ENCODE results near the gene ELMO1. TPM values are rescaled to one million over a fixed set of nuclear protein-coding genes. Genes with fewer than 3 reads are reported as not detected.

Gene ELMO1
- total and polyA plus RNA-seq, 4 donors, result 6.7 to 51.5 (median 14.8) TPM

DNA sequence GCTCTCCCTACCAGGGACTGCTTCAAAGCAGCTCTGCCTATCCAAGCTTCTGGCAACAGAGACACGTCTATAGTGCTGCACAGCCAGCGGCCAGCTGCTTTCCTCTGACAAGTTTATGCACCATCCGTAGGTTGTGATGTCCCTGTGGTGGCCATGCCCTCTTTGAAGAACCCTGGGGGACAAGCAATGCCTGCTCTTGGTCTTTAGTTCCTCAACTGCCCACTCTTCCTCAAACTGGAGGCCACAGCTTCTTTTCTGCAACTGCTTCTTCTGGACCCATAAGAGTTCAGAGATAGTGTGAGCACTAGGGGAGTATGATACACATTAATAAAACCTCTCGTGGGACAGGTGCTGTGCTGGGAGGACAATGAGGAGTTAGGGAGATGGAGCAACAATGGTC is 164.9 kb downstream of the ELMO1 start (continued):
- TF ChIP-seq, protein P1, sequence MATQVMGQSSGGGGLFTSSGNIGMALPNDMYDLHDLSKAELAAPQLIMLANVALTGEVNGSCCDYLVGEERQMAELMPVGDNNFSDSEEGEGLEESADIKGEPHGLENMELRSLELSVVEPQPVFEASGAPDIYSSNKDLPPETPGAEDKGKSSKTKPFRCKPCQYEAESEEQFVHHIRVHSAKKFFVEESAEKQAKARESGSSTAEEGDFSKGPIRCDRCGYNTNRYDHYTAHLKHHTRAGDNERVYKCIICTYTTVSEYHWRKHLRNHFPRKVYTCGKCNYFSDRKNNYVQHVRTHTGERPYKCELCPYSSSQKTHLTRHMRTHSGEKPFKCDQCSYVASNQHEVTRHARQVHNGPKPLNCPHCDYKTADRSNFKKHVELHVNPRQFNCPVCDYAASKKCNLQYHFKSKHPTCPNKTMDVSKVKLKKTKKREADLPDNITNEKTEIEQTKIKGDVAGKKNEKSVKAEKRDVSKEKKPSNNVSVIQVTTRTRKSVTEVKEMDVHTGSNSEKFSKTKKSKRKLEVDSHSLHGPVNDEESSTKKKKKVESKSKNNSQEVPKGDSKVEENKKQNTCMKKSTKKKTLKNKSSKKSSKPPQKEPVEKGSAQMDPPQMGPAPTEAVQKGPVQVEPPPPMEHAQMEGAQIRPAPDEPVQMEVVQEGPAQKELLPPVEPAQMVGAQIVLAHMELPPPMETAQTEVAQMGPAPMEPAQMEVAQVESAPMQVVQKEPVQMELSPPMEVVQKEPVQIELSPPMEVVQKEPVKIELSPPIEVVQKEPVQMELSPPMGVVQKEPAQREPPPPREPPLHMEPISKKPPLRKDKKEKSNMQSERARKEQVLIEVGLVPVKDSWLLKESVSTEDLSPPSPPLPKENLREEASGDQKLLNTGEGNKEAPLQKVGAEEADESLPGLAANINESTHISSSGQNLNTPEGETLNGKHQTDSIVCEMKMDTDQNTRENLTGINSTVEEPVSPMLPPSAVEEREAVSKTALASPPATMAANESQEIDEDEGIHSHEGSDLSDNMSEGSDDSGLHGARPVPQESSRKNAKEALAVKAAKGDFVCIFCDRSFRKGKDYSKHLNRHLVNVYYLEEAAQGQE (IDR thresholded peaks at IDR 0.05), result no peak
- TF ChIP-seq, protein P2, sequence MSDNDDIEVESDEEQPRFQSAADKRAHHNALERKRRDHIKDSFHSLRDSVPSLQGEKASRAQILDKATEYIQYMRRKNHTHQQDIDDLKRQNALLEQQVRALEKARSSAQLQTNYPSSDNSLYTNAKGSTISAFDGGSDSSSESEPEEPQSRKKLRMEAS (IDR thresholded peaks at IDR 0.05), result no peak

DNA sequence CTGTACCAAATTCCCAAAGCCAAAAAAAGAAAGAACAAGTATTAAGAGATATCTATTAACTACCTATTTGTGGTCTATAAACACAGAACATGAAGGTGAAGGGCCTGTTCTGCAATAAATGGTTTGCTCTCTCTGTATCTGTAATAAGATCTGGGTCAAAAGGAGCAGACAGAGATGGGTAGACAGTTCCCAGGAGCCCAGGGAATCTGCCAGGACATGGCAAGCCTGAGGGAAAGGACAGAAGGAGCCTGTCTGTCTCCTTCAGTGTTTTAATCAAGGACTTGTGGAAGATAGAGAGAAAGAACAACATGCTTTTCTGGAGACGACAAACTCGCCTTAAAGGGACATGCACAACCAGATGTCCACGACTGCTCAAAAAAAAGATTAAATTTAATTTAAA is 165.7 kb downstream of the ELMO1 start:
- TF ChIP-seq, protein P3, sequence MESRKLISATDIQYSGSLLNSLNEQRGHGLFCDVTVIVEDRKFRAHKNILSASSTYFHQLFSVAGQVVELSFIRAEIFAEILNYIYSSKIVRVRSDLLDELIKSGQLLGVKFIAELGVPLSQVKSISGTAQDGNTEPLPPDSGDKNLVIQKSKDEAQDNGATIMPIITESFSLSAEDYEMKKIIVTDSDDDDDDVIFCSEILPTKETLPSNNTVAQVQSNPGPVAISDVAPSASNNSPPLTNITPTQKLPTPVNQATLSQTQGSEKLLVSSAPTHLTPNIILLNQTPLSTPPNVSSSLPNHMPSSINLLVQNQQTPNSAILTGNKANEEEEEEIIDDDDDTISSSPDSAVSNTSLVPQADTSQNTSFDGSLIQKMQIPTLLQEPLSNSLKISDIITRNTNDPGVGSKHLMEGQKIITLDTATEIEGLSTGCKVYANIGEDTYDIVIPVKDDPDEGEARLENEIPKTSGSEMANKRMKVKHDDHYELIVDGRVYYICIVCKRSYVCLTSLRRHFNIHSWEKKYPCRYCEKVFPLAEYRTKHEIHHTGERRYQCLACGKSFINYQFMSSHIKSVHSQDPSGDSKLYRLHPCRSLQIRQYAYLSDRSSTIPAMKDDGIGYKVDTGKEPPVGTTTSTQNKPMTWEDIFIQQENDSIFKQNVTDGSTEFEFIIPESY (IDR thresholded peaks at IDR 0.05), result no peak
- no peak for TF ChIP-seq FOXA1 (IDR thresholded peaks at IDR 0.05)
- no peak for TF ChIP-seq RAD21 (IDR thresholded peaks at IDR 0.05)
- TF ChIP-seq EGR1 (IDR thresholded peaks at IDR 0.05; ENCODE audit: low read depth in 2 of 2), result no peak
- no peak for TF ChIP-seq JUND (IDR thresholded peaks at IDR 0.05)
- TF ChIP-seq RXRA (IDR thresholded peaks at IDR 0.05), result no peak
- Histone ChIP-seq H3K4me1 (ENCODE audit: control insufficient read depth in 4 of 4, insufficient read depth in 4 of 4, low read length in 3 of 4) (peaks cover 4 to 27% (median 17%) of the 10 kb centered on the region in 4 donors), H3K9me3 (ENCODE audit: control insufficient read depth in 4 of 4, low read length in 3 of 4) (no peaks in the 10 kb centered on the region), H3K9ac (ENCODE audit: low read depth in 1 of 2, low read length in 2 of 2) (no peak overlapping the region), H3K36me3 (ENCODE audit: control insufficient read depth in 4 of 4, insufficient read depth in 3 of 4, low read depth in 1 of 4, low read length in 3 of 4) (no peaks in the 10 kb centered on the region), H3K27ac (ENCODE audit: low read depth in 1 of 2, low read length in 2 of 2) (no peak overlapping the region), H3K27me3 (ENCODE audit: control insufficient read depth in 4 of 4, insufficient read depth in 4 of 4, low read length in 3 of 4) (no peaks in the 10 kb centered on the region), H3K4me3 (ENCODE audit: low read depth in 1 of 3, low read length in 3 of 3) (no peak overlapping the region)
- no peak for DNase-seq (ENCODE audit: low spot score)
- 91% methylated on average over 3 of the region's 3 CpGs for WGBS

DNA sequence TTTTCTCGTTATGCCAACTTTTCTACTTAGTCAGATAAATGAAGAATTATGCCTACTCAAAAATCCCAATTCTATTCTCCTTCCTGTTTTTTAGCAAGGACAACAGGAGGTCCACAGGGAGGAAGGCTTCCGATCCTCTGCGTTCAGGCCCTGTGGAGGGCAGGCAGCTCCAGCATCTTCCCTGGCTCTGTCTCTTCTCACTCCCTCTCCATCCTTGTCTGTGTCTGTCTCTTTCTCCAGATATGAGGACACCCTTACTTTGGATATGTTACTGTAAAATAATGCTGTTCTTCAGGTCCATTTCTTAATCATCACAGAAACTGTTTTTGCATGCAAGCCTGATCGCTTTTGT is 166.6 kb downstream of the ELMO1 start:
- peaks cover 4 to 19% (median 11%) of the 10 kb centered on the region in 4 donors for H3K4me1 ChIP-seq (ENCODE audit: control insufficient read depth in 4 of 4, insufficient read depth in 4 of 4, low read length in 3 of 4)
- DNase-seq (ENCODE audit: low spot score), result no peak
- H3K9me3 ChIP-seq (ENCODE audit: control insufficient read depth in 4 of 4, low read length in 3 of 4), result no peaks in the 10 kb centered on the region
- no peak overlapping the region for H3K4me3 ChIP-seq (ENCODE audit: low read depth in 1 of 3, low read length in 3 of 3)
- WGBS, result 81% methylated on average over 4 of the region's 4 CpGs
- H3K27me3 ChIP-seq (ENCODE audit: control insufficient read depth in 4 of 4, insufficient read depth in 4 of 4, low read length in 3 of 4), result no peaks in the 10 kb centered on the region
- H3K9ac ChIP-seq (ENCODE audit: low read depth in 1 of 2, low read length in 2 of 2), result no peak overlapping the region
- no peak overlapping the region for H3K27ac ChIP-seq (ENCODE audit: low read depth in 1 of 2, low read length in 2 of 2)
- no peaks in the 10 kb centered on the region for H3K36me3 ChIP-seq (ENCODE audit: control insufficient read depth in 4 of 4, insufficient read depth in 3 of 4, low read depth in 1 of 4, low read length in 3 of 4)
- TF ChIP-seq YY1 (IDR thresholded peaks at IDR 0.05) (no peak), EGR1 (IDR thresholded peaks at IDR 0.05; ENCODE audit: low read depth in 2 of 2) (no peak), GABPA (IDR thresholded peaks at IDR 0.05 in 1 of 2, conservative IDR thresholded peaks at IDR 0.05 in 1 of 2) (no peak), JUND (IDR thresholded peaks at IDR 0.05) (no peak), HNF4G (IDR thresholded peaks at IDR 0.05) (no peak), RAD21 (IDR thresholded peaks at IDR 0.05) (no peak), FOXA1 (IDR thresholded peaks at IDR 0.05) (no peak), RXRA (IDR thresholded peaks at IDR 0.05) (no peak), TAF1 (conservative IDR thresholded peaks at IDR 0.05) (no peak), NR2F2 (IDR thresholded peaks at IDR 0.05) (no peak), SP1 (IDR thresholded peaks at IDR 0.05) (no peak), HNF4A (conservative IDR thresholded peaks at IDR 0.05) (no peak)
- TF ChIP-seq, protein P2 (IDR thresholded peaks at IDR 0.05), result no peak
- TF ChIP-seq, protein P4, sequence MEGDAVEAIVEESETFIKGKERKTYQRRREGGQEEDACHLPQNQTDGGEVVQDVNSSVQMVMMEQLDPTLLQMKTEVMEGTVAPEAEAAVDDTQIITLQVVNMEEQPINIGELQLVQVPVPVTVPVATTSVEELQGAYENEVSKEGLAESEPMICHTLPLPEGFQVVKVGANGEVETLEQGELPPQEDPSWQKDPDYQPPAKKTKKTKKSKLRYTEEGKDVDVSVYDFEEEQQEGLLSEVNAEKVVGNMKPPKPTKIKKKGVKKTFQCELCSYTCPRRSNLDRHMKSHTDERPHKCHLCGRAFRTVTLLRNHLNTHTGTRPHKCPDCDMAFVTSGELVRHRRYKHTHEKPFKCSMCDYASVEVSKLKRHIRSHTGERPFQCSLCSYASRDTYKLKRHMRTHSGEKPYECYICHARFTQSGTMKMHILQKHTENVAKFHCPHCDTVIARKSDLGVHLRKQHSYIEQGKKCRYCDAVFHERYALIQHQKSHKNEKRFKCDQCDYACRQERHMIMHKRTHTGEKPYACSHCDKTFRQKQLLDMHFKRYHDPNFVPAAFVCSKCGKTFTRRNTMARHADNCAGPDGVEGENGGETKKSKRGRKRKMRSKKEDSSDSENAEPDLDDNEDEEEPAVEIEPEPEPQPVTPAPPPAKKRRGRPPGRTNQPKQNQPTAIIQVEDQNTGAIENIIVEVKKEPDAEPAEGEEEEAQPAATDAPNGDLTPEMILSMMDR (IDR thresholded peaks at IDR 0.05; ENCODE audit: low read depth, low read length, missing input control), result no peak
- TF ChIP-seq, protein P3 (IDR thresholded peaks at IDR 0.05), result no peak
- TF ChIP-seq, protein P1 (IDR thresholded peaks at IDR 0.05), result no peak

Data from liver (tissue), 9 donors.